ENCODE data around the gene SH3BP4. TPM values are rescaled to one million over a fixed set of nuclear protein-coding genes. Genes with fewer than 3 reads are reported as not detected.

Gene SH3BP4
- total RNA-seq, 1 experiment from 2014 or later, result 19.9 TPM

DNA sequence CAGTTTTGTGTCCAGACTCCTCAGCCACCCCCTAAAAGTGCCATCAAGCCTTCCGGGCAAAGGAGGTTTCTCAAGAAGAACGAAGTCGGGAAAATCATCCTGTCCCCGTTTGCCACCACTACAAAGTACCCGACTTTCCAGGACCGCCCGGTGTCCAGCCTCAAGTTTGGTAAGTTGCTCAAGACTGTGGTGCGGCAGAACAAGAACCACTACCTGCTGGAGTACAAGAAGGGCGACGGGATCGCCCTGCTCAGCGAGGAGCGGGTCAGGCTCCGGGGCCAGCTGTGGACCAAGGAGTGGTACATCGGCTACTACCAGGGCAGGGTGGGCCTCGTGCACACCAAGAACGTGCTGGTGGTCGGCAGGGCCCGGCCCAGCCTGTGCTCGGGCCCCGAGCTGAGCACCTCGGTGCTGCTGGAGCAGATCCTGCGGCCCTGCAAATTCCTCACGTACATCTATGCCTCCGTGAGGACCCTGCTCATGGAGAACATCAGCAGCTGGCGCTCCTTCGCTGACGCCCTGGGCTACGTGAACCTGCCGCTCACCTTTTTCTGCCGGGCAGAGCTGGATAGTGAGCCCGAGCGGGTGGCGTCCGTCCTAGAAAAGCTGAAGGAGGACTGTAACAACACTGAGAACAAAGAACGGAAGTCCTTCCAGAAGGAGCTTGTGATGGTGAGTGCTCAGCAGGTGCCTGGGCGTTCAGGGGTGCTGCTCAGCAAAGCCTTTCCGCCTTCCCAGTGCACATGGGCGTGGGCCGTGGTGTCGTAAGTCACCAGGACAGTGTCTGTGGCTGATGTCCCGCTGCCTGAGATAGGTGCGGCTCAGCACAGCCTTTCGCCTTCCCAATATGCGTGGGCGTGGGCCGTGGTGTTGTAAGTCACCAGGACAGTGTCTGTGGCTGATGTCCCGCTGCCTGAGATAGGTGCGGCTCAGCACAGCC, 91.0 kb downstream of the SH3BP4 start:
- no peak overlapping the region for H3K27ac ChIP-seq (ENCODE audit: low read depth, low read length, poor library complexity, severe bottlenecking)
- H3K9me3 ChIP-seq (ENCODE audit: low read depth, low read length, poor library complexity, severe bottlenecking), result no peaks in the 10 kb centered on the region
- no peak overlapping the region for H3K4me3 ChIP-seq (ENCODE audit: low read depth, low read length, poor library complexity, severe bottlenecking)
- intact Hi-C loops (cut with micrococcal nuclease; ENCODE audit: unreplicated experiment), result no loop called here
- H3K27me3 ChIP-seq (replicated peaks; ENCODE audit: insufficient read depth, low read depth, low read length, poor library complexity), result no peaks in the 10 kb centered on the region
- POLR2A ChIA-PET (ENCODE audit: low non-redundant PET), result no interaction called here
- H3K36me3 ChIP-seq (ENCODE audit: insufficient read depth, low read length, poor library complexity, severe bottlenecking), result peaks cover 14% of the 10 kb centered on the region
- CTCF ChIA-PET, result no interaction called here
- DNase-seq (ENCODE audit: low spot score), result no peak
- no TSS peak for BruUV-seq (replicated peaks)
- TF ChIP-seq CTCF (conservative IDR thresholded peaks at IDR 0.05; ENCODE audit: low read depth, low read length) (no peak), EZH2 (IDR thresholded peaks at IDR 0.05; ENCODE audit: borderline replicate concordance, low read depth, low read length, poor library complexity, severe bottlenecking) (no peak)
- no peaks in the 10 kb centered on the region for H3K4me1 ChIP-seq (ENCODE audit: insufficient read depth, low read length, poor library complexity, severe bottlenecking)

- no peaks in the 10 kb centered on the region for H3K9me3 ChIP-seq (ENCODE audit: low read depth, low read length, poor library complexity, severe bottlenecking)
- no peak for DNase-seq (ENCODE audit: low spot score)
- POLR2A ChIA-PET (ENCODE audit: low non-redundant PET), result no interaction called here
- H3K27me3 ChIP-seq (replicated peaks; ENCODE audit: insufficient read depth, low read depth, low read length, poor library complexity), result no peaks in the 10 kb centered on the region
- CTCF ChIA-PET, result no interaction called here
- H3K4me1 ChIP-seq (ENCODE audit: insufficient read depth, low read length, poor library complexity, severe bottlenecking), result no peaks in the 10 kb centered on the region
- no TSS peak for BruUV-seq (replicated peaks)
- H3K36me3 ChIP-seq (ENCODE audit: insufficient read depth, low read length, poor library complexity, severe bottlenecking), result peaks cover 14% of the 10 kb centered on the region
- intact Hi-C loops (cut with micrococcal nuclease; ENCODE audit: unreplicated experiment), result no loop called here
- TF ChIP-seq CTCF (conservative IDR thresholded peaks at IDR 0.05; ENCODE audit: low read depth, low read length) (no peak), EZH2 (IDR thresholded peaks at IDR 0.05; ENCODE audit: borderline replicate concordance, low read depth, low read length, poor library complexity, severe bottlenecking) (no peak)
- H3K27ac ChIP-seq (ENCODE audit: low read depth, low read length, poor library complexity, severe bottlenecking), result no peak overlapping the region
- no peak overlapping the region for H3K4me3 ChIP-seq (ENCODE audit: low read depth, low read length, poor library complexity, severe bottlenecking)
These were observed 92.1 kb downstream of the SH3BP4 start for GRCh38 chr2:235043762-235044500.

GRCh38 chr2:235044501-235045271, 92.9 kb downstream of the SH3BP4 start:
- DNase-seq (ENCODE audit: low spot score), result no peak
- Histone ChIP-seq H3K9me3 (ENCODE audit: low read depth, low read length, poor library complexity, severe bottlenecking) (no peaks in the 10 kb centered on the region), H3K4me1 (ENCODE audit: insufficient read depth, low read length, poor library complexity, severe bottlenecking) (no peaks in the 10 kb centered on the region), H3K36me3 (ENCODE audit: insufficient read depth, low read length, poor library complexity, severe bottlenecking) (peaks cover 14% of the 10 kb centered on the region), H3K4me3 (ENCODE audit: low read depth, low read length, poor library complexity, severe bottlenecking) (no peak overlapping the region), H3K27ac (ENCODE audit: low read depth, low read length, poor library complexity, severe bottlenecking) (no peak overlapping the region), H3K27me3 (replicated peaks; ENCODE audit: insufficient read depth, low read depth, low read length, poor library complexity) (no peaks in the 10 kb centered on the region)
- TF ChIP-seq CTCF (conservative IDR thresholded peaks at IDR 0.05; ENCODE audit: low read depth, low read length) (no peak), EZH2 (IDR thresholded peaks at IDR 0.05; ENCODE audit: borderline replicate concordance, low read depth, low read length, poor library complexity, severe bottlenecking) (no peak)
- no TSS peak for BruUV-seq (replicated peaks)
- ChIA-PET CTCF (no interaction called here), POLR2A (ENCODE audit: low non-redundant PET) (no interaction called here)
- intact Hi-C loops (cut with micrococcal nuclease; ENCODE audit: unreplicated experiment), result no loop called here
